ENCODE data around the gene ASTN2. TPM values are rescaled to one million over a fixed set of nuclear protein-coding genes. Genes with fewer than 3 reads are reported as not detected.

The ASTN2 gene
- total RNA-seq, 1 donor from 2014 or later = 2.8 TPM

GRCh38 chr9:116616304-116616914 lies 798.4 kb downstream of the ASTN2 start:
- intact Hi-C loops (cut with micrococcal nuclease) = no loop called here

GRCh38 chr9:116608064-116608463 lies 806.8 kb downstream of the ASTN2 start:
- Mint-ChIP-seq H3K27ac (no peak overlapping the region), H3K9me3 (peaks cover 4% of the 10 kb centered on the region), H3K4me3 (no peak overlapping the region), H3K27me3 (no peaks in the 10 kb centered on the region), H3K36me3 (ENCODE audit: low read depth) (peaks cover 2% of the 10 kb centered on the region), H3K4me1 (no peaks in the 10 kb centered on the region)
- DNase-seq = no peak
- intact Hi-C loops (cut with micrococcal nuclease) = no loop called here

More at GRCh38 chr9:116616304-116616914, 798.4 kb downstream of the ASTN2 start:
- no peak for DNase-seq
- Mint-ChIP-seq H3K4me3 (no peak overlapping the region), H3K27ac (no peak overlapping the region), H3K9me3 (peaks cover 10% of the 10 kb centered on the region), H3K27me3 (no peaks in the 10 kb centered on the region), H3K36me3 (ENCODE audit: low read depth) (peaks cover 2% of the 10 kb centered on the region), H3K4me1 (no peaks in the 10 kb centered on the region)

GRCh38 chr9:116605904-116606341 lies 808.9 kb downstream of the ASTN2 start:
- DNase-seq = no peak
- Mint-ChIP-seq H3K4me3 (no peak overlapping the region), H3K36me3 (ENCODE audit: low read depth) (no peaks in the 10 kb centered on the region), H3K27me3 (no peaks in the 10 kb centered on the region), H3K4me1 (no peaks in the 10 kb centered on the region), H3K27ac (no peak overlapping the region), H3K9me3 (no peaks in the 10 kb centered on the region)
- intact Hi-C loops (cut with micrococcal nuclease) = no loop called here

GRCh38 chr9:116605060-116605459 lies 809.8 kb downstream of the ASTN2 start:
- no peaks in the 10 kb centered on the region for H3K27me3 Mint-ChIP-seq
- H3K4me1 Mint-ChIP-seq = no peaks in the 10 kb centered on the region
- H3K27ac Mint-ChIP-seq = no peak overlapping the region
- DNase-seq = no peak
- intact Hi-C loops (cut with micrococcal nuclease) = no loop called here
- no peaks in the 10 kb centered on the region for H3K9me3 Mint-ChIP-seq
- H3K36me3 Mint-ChIP-seq (ENCODE audit: low read depth) = no peaks in the 10 kb centered on the region
- H3K4me3 Mint-ChIP-seq = no peak overlapping the region

GRCh38 chr9:116604251-116604650 lies 810.6 kb downstream of the ASTN2 start:
- no peaks in the 10 kb centered on the region for H3K9me3 Mint-ChIP-seq
- no peaks in the 10 kb centered on the region for H3K4me1 Mint-ChIP-seq
- no peak overlapping the region for H3K27ac Mint-ChIP-seq
- no peak for DNase-seq
- no peak overlapping the region for H3K4me3 Mint-ChIP-seq
- H3K36me3 Mint-ChIP-seq (ENCODE audit: low read depth) = no peaks in the 10 kb centered on the region
- no peaks in the 10 kb centered on the region for H3K27me3 Mint-ChIP-seq
- intact Hi-C loops (cut with micrococcal nuclease) = no loop called here

- Mint-ChIP-seq H3K4me1 (no peaks in the 10 kb centered on the region), H3K36me3 (ENCODE audit: low read depth) (no peaks in the 10 kb centered on the region), H3K9me3 (no peaks in the 10 kb centered on the region), H3K27ac (no peak overlapping the region), H3K27me3 (no peaks in the 10 kb centered on the region), H3K4me3 (no peak overlapping the region)
- intact Hi-C loops (cut with micrococcal nuclease) = no loop called here
- no peak for DNase-seq
These were observed 815.4 kb downstream of the ASTN2 start for GRCh38 chr9:116599342-116599884.

GRCh38 chr9:116596646-116597045 lies 818.2 kb downstream of the ASTN2 start:
- Mint-ChIP-seq H3K4me3 (no peak overlapping the region), H3K27ac (no peak overlapping the region), H3K36me3 (ENCODE audit: low read depth) (no peaks in the 10 kb centered on the region), H3K4me1 (no peaks in the 10 kb centered on the region), H3K27me3 (no peaks in the 10 kb centered on the region), H3K9me3 (no peaks in the 10 kb centered on the region)
- DNase-seq = no peak
- intact Hi-C loops (cut with micrococcal nuclease) = no loop called here

GRCh38 chr9:116594547-116594946 lies 820.3 kb downstream of the ASTN2 start:
- no peak for DNase-seq
- H3K27ac Mint-ChIP-seq = no peak overlapping the region
- no peaks in the 10 kb centered on the region for H3K36me3 Mint-ChIP-seq (ENCODE audit: low read depth)
- no peaks in the 10 kb centered on the region for H3K9me3 Mint-ChIP-seq
- no peaks in the 10 kb centered on the region for H3K27me3 Mint-ChIP-seq
- intact Hi-C loops (cut with micrococcal nuclease) = no loop called here
- H3K4me3 Mint-ChIP-seq = no peak overlapping the region
- H3K4me1 Mint-ChIP-seq = no peaks in the 10 kb centered on the region

GRCh38 chr9:116592970-116593369 lies 821.9 kb downstream of the ASTN2 start:
- Mint-ChIP-seq H3K4me1 (no peaks in the 10 kb centered on the region), H3K4me3 (no peak overlapping the region), H3K27me3 (no peaks in the 10 kb centered on the region), H3K9me3 (no peaks in the 10 kb centered on the region), H3K36me3 (ENCODE audit: low read depth) (peaks cover 1% of the 10 kb centered on the region), H3K27ac (no peak overlapping the region)
- intact Hi-C loops (cut with micrococcal nuclease) = no loop called here
- DNase-seq = no peak

- no peaks in the 10 kb centered on the region for H3K4me1 Mint-ChIP-seq
- DNase-seq = peak; percentile 70
- no peaks in the 10 kb centered on the region for H3K27me3 Mint-ChIP-seq
- H3K4me3 Mint-ChIP-seq = no peak overlapping the region
- H3K9me3 Mint-ChIP-seq = no peaks in the 10 kb centered on the region
- intact Hi-C loops (cut with micrococcal nuclease) = loop anchor here (5.0 kb wide), 1 partner anchor 73 kb away; no protein-coding TSS in a partner anchor
- no peak overlapping the region for H3K27ac Mint-ChIP-seq
- H3K36me3 Mint-ChIP-seq (ENCODE audit: low read depth) = peaks cover 1% of the 10 kb centered on the region
These were observed 825.2 kb downstream of the ASTN2 start for GRCh38 chr9:116589392-116590354.

GRCh38 chr9:116587919-116588318 lies 826.9 kb downstream of the ASTN2 start:
- Mint-ChIP-seq H3K4me3 (no peak overlapping the region), H3K27me3 (no peaks in the 10 kb centered on the region), H3K36me3 (ENCODE audit: low read depth) (peaks cover 1% of the 10 kb centered on the region), H3K9me3 (no peaks in the 10 kb centered on the region), H3K27ac (no peak overlapping the region), H3K4me1 (no peaks in the 10 kb centered on the region)
- DNase-seq = no peak
- intact Hi-C loops (cut with micrococcal nuclease) = loop anchor here (5.0 kb wide), 1 partner anchor 74 kb away; no protein-coding TSS in a partner anchor

GRCh38 chr9:116585896-116586295 lies 829.0 kb downstream of the ASTN2 start:
- Mint-ChIP-seq H3K9me3 (peaks cover 3% of the 10 kb centered on the region), H3K4me3 (no peak overlapping the region), H3K27me3 (no peaks in the 10 kb centered on the region), H3K27ac (no peak overlapping the region), H3K36me3 (ENCODE audit: low read depth) (peaks cover 1% of the 10 kb centered on the region), H3K4me1 (no peaks in the 10 kb centered on the region)
- intact Hi-C loops (cut with micrococcal nuclease) = loop anchor here (5.0 kb wide), 1 partner anchor 76 kb away; no protein-coding TSS in a partner anchor
- no peak for DNase-seq

- Mint-ChIP-seq H3K27ac (no peak overlapping the region), H3K9me3 (peaks cover 3% of the 10 kb centered on the region), H3K27me3 (no peaks in the 10 kb centered on the region), H3K4me3 (no peak overlapping the region), H3K4me1 (no peaks in the 10 kb centered on the region), H3K36me3 (ENCODE audit: low read depth) (peaks cover 1% of the 10 kb centered on the region)
- intact Hi-C loops (cut with micrococcal nuclease) = loop anchor here (5.0 kb wide), 1 partner anchor 77 kb away; no protein-coding TSS in a partner anchor
- no peak for DNase-seq
These were observed 829.7 kb downstream of the ASTN2 start for GRCh38 chr9:116585204-116585603.

- Mint-ChIP-seq H3K9me3 (peaks cover 3% of the 10 kb centered on the region), H3K4me3 (no peak overlapping the region), H3K27ac (no peak overlapping the region), H3K4me1 (no peaks in the 10 kb centered on the region), H3K36me3 (ENCODE audit: low read depth) (no peaks in the 10 kb centered on the region), H3K27me3 (no peaks in the 10 kb centered on the region)
- DNase-seq = no peak
- intact Hi-C loops (cut with micrococcal nuclease) = no loop called here
These were observed 834.0 kb downstream of the ASTN2 start for GRCh38 chr9:116580853-116581252.
